NCI-H1092 treated with DMSO at 0.1 percent for 48 hours (cell line): ENCODE measurements around the gene CCDC38.
A peak's percentile ranks its signal among the peaks of the same experiment; 100 is the strongest.
"Not testable (repeated sequence)": the region's sequence is repeated elsewhere in the genome, so short reads cannot be mapped to it uniquely, and the experiment has no call there.

Experiments used
- DNase-seq: peaks from one replicate; lab custom pipeline; 2025; lab: John Stamatoyannopoulos, UW

CCDC38 gene

GRCh38 chr12:95882080-95882479 lies 60.3 kb downstream of the CCDC38 start:
- peak; percentile 17 for DNase-seq

DNA sequence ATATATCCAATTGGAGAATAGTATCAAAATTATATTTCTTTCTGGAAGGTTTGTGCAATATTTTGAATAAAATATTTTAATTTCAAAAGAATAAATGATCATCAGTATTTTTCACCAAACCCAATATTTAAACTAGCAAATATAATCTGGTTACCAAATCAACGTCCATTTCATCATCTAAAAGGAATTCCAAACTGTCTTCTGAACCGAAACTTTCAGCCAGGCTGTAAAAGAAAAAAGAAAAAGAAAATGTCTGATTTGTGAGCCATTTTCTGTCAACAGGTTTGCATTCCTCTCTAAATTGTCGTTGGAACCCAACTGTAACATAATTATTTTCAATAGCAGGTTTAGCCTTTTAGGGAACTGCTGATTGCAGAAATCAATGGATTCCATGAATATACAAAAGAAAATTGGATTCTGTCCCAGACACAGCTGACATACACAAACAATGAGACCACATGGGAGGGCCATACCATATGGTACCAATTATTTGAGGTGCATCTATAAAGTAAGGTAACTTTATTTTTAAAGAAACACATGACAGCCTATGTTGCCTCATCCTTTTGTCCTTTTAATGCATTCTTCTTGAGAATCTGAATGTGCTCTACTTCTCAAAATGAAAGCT lies 61.0 kb downstream of the CCDC38 start:
- peak; percentile 52 for DNase-seq

DNA sequence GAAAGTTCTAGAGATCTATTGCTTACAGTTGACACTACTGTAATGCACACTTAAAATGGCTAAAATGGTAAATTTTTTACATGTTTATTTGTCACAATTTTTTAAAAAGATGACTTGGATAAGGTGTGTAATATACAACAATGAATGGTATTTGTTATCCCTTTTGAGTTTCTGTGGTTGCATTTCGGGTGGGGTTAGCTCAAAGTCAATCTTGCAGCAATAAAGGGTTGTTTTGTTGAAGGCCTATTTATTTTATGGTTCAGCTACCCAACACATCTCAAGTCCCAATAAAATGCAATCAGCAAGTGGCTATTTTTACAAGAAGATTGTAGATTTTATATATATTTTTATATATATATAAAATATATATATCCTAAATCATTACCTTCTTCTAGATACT lies 61.5 kb downstream of the CCDC38 start:
- no peak for DNase-seq

DNA sequence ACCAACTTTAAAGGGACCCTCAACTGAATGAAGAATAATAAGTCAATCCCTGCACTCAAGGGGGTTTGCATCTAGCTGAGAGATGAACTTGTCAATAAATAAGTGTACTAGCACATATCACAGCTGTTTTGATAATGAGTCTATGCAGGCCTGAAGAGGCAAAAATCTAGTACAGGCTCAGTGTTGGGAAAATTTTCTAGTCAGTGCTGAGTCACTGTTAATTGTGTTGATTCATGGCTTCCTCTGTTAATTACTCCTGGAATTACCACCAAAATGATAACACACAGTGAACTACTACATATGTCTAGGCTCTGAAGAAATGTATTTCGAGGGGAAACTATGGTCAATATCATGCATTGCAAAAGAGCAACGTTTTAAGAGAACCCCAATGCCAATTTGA lies 64.8 kb downstream of the CCDC38 start:
- DNase-seq: no peak

- no peak for DNase-seq
These were observed 68.0 kb downstream of the CCDC38 start for GRCh38 chr12:95874452-95874851.

GRCh38 chr12:95870897-95871296 lies 71.5 kb downstream of the CCDC38 start:
- no peak for DNase-seq

DNA sequence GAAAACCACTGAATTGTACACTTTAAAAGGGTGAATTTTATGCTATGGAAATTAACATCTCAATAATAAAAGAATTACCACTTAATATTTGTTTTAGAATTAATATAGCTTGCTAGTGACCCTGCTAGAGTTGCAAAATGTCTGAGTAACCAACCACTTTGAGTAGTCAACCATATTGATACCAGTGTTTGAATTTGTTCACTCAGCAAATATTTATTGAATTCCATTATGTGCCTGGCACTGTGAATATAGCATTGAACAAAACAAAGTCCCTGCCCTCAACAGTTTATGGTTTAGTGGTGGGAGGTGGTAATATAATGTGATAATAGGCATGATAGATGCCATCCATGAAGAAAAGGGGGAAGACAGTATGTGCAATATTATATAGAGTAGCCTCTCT lies 79.1 kb downstream of the CCDC38 start:
- no peak for DNase-seq

DNA sequence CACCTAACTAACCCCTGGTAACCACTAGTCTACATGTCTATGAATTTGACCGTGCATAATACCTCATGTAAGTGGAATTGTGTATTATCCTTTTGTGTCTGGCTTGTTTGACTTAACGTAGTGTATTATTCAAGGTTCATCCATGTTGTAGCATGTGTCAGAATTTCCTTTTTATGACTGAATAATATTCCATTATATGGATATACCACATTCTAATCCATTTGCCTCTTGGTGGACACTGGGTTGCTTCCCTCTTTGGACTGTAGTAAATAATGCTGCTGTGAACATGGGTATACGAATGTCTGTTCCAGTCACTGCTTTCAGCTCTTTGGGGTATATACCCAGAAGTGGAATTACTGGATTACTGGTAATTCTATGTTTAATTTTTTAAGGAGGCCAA lies 80.4 kb downstream of the CCDC38 start:
- DNase-seq: no peak

- no peak for DNase-seq
These were observed 82.2 kb downstream of the CCDC38 start for GRCh38 chr12:95859947-95860850.

DNA sequence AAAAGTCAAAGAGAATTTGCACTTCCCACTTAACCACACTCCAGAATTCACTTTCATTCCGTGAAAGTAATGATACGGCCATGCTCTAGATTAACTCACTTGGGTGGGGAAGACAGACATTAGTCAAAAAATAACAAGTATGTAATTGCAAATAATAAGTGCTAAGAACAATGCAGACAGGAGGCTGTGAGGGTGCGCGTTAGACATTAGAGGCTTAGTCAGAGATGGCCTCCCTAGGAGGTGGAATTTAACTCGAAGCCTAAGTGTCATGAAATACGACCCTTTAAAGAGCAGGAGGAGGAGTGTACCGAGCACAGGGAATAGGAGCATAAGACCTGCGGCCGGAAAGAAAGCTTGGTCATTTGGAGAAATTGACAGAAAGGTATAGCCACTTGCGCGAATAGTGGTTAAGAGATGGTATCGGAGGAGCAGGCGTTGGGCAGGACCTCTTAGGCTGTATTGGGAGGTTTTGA lies 83.0 kb downstream of the CCDC38 start:
- peak; percentile 6 for DNase-seq

DNA sequence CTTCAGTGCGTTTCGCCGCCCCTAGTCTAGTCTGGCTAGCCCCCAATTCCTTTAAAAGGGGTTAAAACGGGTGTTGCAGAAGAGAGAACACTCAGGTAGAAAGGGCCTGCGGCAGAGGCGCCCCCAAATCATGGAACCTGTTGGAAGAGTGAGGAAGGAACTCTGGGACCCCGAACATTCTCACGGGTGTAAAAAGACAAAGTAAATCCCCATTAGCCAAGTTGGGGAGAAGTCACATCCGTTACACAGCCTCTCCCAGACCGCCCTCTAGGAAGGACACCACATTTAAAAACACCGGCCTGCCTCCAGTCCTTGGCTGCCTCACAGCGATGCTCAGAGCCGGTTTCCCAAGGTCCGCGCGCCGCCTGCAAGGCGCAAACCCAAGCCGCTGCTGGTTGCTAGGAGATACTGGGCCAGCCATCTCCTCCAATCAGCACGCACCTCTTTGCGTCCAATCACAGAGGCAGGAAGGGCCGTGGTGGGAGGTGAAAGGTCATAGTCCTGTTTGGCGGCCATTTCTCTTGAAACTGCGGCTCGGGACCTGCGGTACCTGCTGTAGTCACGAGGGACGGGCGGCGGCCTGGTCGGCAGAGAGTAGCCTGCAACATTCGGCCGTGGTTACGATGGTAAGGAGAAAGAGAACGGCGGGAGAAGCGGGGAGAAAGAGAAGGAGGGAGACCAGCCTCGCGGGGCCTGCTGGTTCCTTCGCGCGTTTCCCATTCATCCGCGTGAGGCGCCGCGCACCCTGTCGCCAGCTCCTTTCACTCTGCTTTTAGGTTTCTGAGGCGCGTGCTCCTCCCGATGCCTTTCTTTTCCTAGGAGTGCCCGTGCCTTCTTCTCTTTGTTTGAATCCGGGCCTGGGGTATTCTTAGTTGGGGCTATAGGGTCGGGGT lies 83.7 kb downstream of the CCDC38 start, which contains the start of gene SNRPF:
Gene SNRPF, plus strand, starts transcription at position 502 of the 893 bp plus-strand sequence. Its CDS starts 122 bp downstream, at position 624.
- peak; percentile 95 for DNase-seq

DNA sequence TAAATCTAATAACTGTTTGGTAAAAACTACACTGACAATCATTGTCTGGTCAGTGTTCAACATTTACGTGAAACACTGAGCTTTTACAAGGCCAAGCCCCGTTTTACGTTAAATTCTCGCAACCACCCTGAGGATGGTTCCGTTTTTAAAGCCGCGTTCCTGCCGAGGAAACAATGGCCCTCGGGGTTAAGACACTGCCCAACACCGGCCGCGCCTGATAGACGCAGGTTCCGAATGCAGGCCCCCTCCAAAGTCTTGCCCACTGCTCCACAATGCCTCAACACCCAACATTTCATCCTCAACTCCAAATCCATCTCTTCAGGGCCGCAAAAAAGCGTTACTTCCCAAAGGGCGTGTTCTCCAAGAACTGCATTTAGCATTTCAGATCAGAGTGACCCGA lies 84.6 kb downstream of the CCDC38 start:
- DNase-seq: no peak

DNA sequence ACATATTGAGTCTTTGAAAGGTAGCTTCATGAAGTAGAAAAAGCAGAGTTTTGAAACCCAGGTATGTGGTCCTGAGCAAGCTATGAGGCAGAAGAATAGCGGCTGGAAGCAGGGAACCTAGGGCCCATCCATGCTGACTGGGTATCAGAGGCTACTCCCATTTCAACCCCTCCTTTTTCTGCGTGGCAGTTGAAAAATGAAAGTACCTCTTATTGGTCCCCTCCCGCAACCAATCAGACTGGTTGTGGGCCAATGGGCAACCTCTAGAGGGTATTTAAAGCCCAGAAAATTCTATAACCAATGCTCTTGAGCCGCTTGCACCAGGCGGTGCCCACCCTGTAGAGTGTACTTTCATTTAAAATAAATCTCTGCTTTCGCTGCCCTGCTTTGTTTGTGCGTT lies 85.3 kb downstream of the CCDC38 start:
- DNase-seq: no peak

DNA sequence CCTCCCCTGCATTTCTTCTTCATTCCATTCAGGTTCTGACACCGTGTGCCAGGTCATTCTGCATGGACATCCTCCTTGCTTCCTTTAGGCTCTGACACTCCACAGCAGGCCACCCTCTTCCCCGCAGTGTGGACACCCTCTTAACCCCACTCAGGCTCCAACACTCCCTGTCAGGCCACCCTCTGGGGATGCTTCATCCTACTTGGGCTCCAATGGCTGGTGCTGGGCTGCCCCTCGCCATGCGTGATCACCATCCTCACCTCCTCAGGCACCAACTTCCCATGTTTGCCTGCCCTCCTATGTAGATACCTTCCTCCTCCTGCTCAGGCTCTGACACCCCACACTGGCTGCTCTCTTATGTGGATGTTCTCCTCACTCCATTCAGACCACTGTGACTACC lies 90.3 kb downstream of the CCDC38 start:
- DNase-seq: no peak

GRCh38 chr12:95851606-95852005 lies 90.8 kb downstream of the CCDC38 start:
- DNase-seq: no peak

GRCh38 chr12:95848575-95849388 lies 93.6 kb downstream of the CCDC38 start:
- DNase-seq: peak; percentile 3

DNA sequence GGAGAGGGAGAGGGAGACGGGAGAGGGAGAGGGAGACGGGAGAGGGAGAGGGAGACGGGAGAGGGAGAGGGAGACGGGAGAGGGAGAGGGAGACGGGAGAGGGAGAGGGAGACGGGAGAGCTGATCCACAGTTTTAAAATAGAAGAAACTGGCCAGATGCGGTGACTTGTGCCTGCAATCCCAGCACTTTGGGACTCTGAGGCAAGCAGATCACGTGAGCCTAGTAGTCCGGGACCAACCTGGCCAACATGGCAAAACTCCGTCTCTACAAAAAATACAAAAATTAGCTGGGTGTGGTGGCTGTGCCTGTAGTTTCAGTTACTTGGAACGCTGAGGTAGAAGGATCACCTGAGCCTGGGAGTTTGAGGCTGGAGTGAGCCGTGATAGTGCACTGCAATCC lies 100.0 kb downstream of the CCDC38 start:
- not testable (repeated sequence) for DNase-seq

DNA sequence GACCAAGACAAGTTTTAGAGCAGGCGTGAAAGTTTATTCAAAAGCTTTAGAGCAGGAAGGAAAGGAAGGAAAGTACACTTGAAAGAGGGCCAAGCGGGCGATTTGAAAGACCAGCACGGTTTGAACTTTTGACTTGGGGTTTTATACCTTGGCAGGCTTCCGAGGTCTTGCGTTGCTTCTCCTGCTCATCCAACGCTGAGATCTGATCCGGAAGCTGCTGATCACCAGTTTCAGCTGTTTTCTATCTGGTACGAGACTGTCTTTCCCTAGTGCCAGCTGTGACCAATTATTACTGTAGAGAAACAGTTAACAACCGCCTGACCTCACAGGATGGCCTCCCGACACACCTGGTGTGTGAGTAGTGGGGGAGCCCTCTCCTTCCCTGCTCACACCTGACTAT lies 104.3 kb downstream of the CCDC38 start:
- peak; percentile 41 for DNase-seq

DNA sequence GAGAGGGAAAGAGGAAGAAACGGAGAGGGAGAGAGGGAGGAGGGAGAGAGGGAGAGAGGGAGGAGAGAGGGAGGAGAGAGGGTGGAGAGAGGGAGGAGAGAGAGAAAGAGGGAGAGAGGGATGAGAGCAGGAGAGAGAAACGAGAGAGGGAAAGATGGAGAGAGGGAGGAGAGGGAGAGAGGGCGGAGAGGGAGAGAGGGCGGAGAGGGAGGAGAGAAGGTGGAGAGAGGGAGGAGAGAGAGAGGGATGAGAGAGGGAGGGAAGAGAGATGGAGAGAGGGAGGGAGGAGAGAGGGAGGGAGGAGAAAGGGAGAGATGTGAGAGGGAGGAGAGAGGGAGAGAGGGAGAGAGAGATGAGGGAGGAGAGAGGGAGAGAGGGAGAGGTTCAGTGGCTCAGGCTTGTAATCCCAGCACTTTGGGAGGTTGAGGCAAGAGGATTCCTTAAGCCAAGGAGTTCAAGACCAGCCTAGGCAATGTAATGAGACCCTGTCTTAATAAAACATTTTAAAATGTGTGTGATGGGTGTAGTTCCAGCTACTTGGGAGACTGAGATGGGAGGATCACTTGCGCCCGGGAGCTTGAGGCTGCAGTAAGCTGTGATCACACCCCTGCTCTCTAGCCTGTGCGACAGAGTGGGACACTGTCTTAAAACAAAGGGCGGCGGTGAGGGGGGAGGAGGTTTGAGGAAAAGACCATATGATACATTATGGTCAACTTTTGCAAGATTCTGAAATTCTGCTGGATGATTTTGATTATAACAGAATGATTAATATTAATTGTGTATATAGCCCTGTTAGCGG lies 105.0 kb downstream of the CCDC38 start:
- no peak for DNase-seq

GRCh38 chr12:95836630-95837239 lies 105.7 kb downstream of the CCDC38 start:
- DNase-seq: peak; percentile 33
